HG02678 (cell line): ENCODE measurements around the gene KCNN3.

ENCODE experiments used
- ATAC-seq: cut with Tn5 transposase; IDR thresholded peaks from one replicate; pipeline ENCODE4 v1.9.1; 2021; ENCODE audit warnings: mild to moderate bottlenecking, moderate library complexity; ENCODE audit not compliant: unreplicated experiment

KCNN3 gene

GRCh38 chr1:154842635-154843034, 27.4 kb downstream of the KCNN3 start:
- ATAC-seq: no peak

- no peak for ATAC-seq
These were observed 28.7 kb downstream of the KCNN3 start for GRCh38 chr1:154841384-154841783.

- no peak for ATAC-seq
These were observed 29.6 kb downstream of the KCNN3 start for GRCh38 chr1:154840269-154841176.

- ATAC-seq: no peak
These were observed 30.4 kb downstream of the KCNN3 start for GRCh38 chr1:154839691-154840090.

GRCh38 chr1:154838988-154839387, 31.1 kb downstream of the KCNN3 start:
- no peak for ATAC-seq

- ATAC-seq: no peak
These were observed 31.6 kb downstream of the KCNN3 start for GRCh38 chr1:154838461-154838860.

GRCh38 chr1:154837672-154838171, 32.4 kb downstream of the KCNN3 start:
- peak; percentile 90 for ATAC-seq

GRCh38 chr1:154837034-154837671, 32.9 kb downstream of the KCNN3 start:
- ATAC-seq: no peak

GRCh38 chr1:154835531-154836324, 34.4 kb downstream of the KCNN3 start:
- no peak for ATAC-seq

- no peak for ATAC-seq
These were observed 36.2 kb downstream of the KCNN3 start for GRCh38 chr1:154833841-154834240.

- no peak for ATAC-seq
These were observed 36.9 kb downstream of the KCNN3 start for GRCh38 chr1:154833209-154833608.

GRCh38 chr1:154832384-154832783, 37.7 kb downstream of the KCNN3 start:
- ATAC-seq: no peak

- no peak for ATAC-seq
These were observed 38.6 kb downstream of the KCNN3 start for GRCh38 chr1:154831462-154831861.

GRCh38 chr1:154829062-154829461, 41.0 kb downstream of the KCNN3 start:
- ATAC-seq: no peak

GRCh38 chr1:154824179-154825000, 45.7 kb downstream of the KCNN3 start:
- no peak for ATAC-seq

- ATAC-seq: peak; percentile 55
These were observed 47.4 kb downstream of the KCNN3 start for GRCh38 chr1:154822717-154823116.

GRCh38 chr1:154822233-154822632, 47.8 kb downstream of the KCNN3 start:
- ATAC-seq: no peak

- no peak for ATAC-seq
These were observed 49.0 kb downstream of the KCNN3 start for GRCh38 chr1:154821083-154821482.

- no peak for ATAC-seq
These were observed 49.4 kb downstream of the KCNN3 start for GRCh38 chr1:154820646-154821045.
